Natural killer cell (primary cell): ENCODE measurements around the gene MAVS. TPM values are rescaled to one million over a fixed set of nuclear protein-coding genes. Genes with fewer than 3 reads are reported as not detected.
A peak's percentile ranks its signal among the peaks of the same experiment; 100 is the strongest.

Experiments used
- ATAC-seq, 3 donors: fragments of 150-1000 bp in 2 of 3; fragments of 200-7000 bp in 1 of 3; cut with Tn5 transposase; 1 replicate in 1 of 3; 2 replicates in 2 of 3; pipeline ENCODE4 v1.10.0; 2021; ENCODE audit warnings: mild to moderate bottlenecking in 2 of 3, moderate library complexity in 2 of 3
- DNase-seq, 2 donors: peaks; one replicate each; pipeline versions ENCODE4 v3.0.0 to v3.0.0-alpha.2; 2013 to 2021; ENCODE audit warnings: mixed read lengths in 1 of 2
- H3K27ac ChIP-seq: one replicate; pipeline ENCODE4 v1.5.1; 2013; ENCODE audit warnings: mild to moderate bottlenecking, low read length
- H3K27me3 ChIP-seq: one replicate; pipeline ENCODE4 v1.6.1; 2013; ENCODE audit warnings: low read length; ENCODE audit not compliant: control insufficient read depth, insufficient read depth
- H3K36me3 ChIP-seq: one replicate; pipeline ENCODE4 v1.6.1; 2013; ENCODE audit warnings: low read length; ENCODE audit not compliant: control insufficient read depth, insufficient read depth
- H3K4me1 ChIP-seq: one replicate; pipeline ENCODE4 v1.6.1; 2013; ENCODE audit warnings: low read length; ENCODE audit not compliant: control insufficient read depth, insufficient read depth
- H3K4me3 ChIP-seq: one replicate; pipeline ENCODE4 v1.5.1; 2013; ENCODE audit warnings: low read length
- H3K9me3 ChIP-seq: one replicate; pipeline ENCODE4 v1.6.1; 2013; ENCODE audit warnings: low read length; ENCODE audit not compliant: control insufficient read depth, insufficient read depth
- H3K27ac Mint-ChIP-seq, 2 donors: one replicate each; pipeline ENCODE4 v1.8.0; 2022; ENCODE audit warnings: mild to moderate bottlenecking in 2 of 2, mixed read lengths in 2 of 2, moderate library complexity in 1 of 2
- H3K27me3 Mint-ChIP-seq, 2 donors: one replicate each; pipeline ENCODE4 v1.8.0; 2022; ENCODE audit warnings: low read depth in 2 of 2, mixed read lengths in 2 of 2
- H3K36me3 Mint-ChIP-seq: one replicate; pipeline ENCODE4 v1.8.0; 2022; ENCODE audit warnings: mixed read lengths
- H3K4me1 Mint-ChIP-seq, 2 donors: one replicate each; pipeline ENCODE4 v1.8.0; 2022; ENCODE audit warnings: mixed read lengths in 2 of 2
- H3K4me3 Mint-ChIP-seq: one replicate; pipeline ENCODE4 v1.8.0; 2022; ENCODE audit warnings: mild to moderate bottlenecking, moderate library complexity, mixed read lengths
- H3K9me3 Mint-ChIP-seq, 2 donors: one replicate each; pipeline ENCODE4 v1.8.0; 2022; ENCODE audit warnings: mixed read lengths in 2 of 2
- CTCF ChIP-seq: fragments of 200-600 bp; IDR thresholded peaks from one replicate; pipeline ENCODE4 v1.8.0; 2022; ENCODE audit warnings: antibody characterized with exemption
- WGBS: methylation state at CpG from one replicate; pipeline ENCODE4 v1.1.7; 2013; ENCODE audit warnings: missing lambda C conversion rate; ENCODE audit not compliant: insufficient coverage; 5-methylcytosine and 5-hydroxymethylcytosine counted together
- intact Hi-C: fragments of 100-400 bp; cut with micrococcal nuclease; formaldehyde crosslinking; loops from one replicate; pipeline ENCODE4 v1.14.2; 2022
- total RNA-seq, 4 donors: library from RNA; stranded (reverse); fragments of 120-200 nt in 1 of 4; gene quantifications; one replicate each; pipeline versions ENCODE4 v1.2.3 to v1.2.4, GENCODE V29; 2013 to 2022

MAVS gene
- total RNA-seq, 3 donors from 2014 or later (not counting 1 experiment from before 2014, with no cell fraction given), result 23.1 to 30.8 (median 26.4) TPM

DNA sequence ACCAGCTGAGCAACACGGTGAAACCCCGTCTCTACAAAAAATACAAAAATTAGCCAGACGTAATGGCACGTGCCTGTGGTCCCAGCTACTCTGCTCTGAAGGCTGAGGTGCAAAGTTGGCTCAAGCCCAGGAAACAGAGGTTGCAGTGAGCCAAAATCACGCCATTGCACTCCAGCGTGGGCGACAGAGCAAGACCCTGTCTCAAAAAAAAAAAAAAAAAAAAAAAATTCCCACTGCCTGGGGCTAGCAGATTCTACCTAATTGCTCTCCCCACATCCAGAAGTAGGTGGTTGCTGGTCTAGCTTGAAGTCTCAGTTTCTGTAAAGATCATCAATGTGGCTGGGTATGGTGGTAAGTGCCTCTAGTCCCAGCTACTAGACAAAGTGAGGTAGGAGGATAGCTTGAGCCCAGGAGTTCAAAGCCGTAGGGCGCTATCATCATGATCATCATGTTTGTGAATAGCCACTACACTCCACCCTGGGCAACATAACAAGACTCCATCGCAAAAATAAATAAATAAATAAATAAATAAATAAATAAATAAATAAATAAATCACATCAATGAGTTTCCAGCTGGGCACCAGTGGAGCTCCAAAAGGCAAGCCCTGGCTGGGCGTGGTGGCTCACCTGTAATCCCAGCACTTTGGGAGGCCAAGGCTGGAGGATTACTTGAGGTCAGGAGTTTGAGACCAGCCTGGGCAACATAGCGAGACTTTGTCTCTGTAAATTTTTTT is 32.6 kb upstream of the MAVS start:
- Histone ChIP-seq H3K4me1 (peaks cover 96% of the 10 kb centered on the region), H3K27ac (peak overlapping the region; percentile 42), H3K36me3 (no peaks in the 10 kb centered on the region), H3K27me3 (no peaks in the 10 kb centered on the region), H3K9me3 (no peaks in the 10 kb centered on the region), H3K4me3 (no peak overlapping the region)
- intact Hi-C loops, result no loop called here
- H3K27me3 Mint-ChIP-seq, result no peaks in the 10 kb centered on the region
- TF ChIP-seq CTCF, result no peak
- H3K27ac Mint-ChIP-seq, result peak overlapping the region; percentile 95 to 99
- peaks cover 67 to 82% of the 10 kb centered on the region in 2 donors for H3K4me1 Mint-ChIP-seq
- no peaks in the 10 kb centered on the region for H3K9me3 Mint-ChIP-seq
- DNase-seq, result peak in 1 of 2 donors; percentile 74
- no peak for ATAC-seq
- no peak overlapping the region for H3K4me3 Mint-ChIP-seq
- 59% methylated on average over 7 of the region's 12 CpGs for WGBS
- no peaks in the 10 kb centered on the region for H3K36me3 Mint-ChIP-seq

GRCh38 chr20:3814928-3815495 is 31.6 kb upstream of the MAVS start:
- DNase-seq (peak in 1 of 2 donors; percentile 11), ATAC-seq (no peak)
- Mint-ChIP-seq H3K4me1 (peaks cover 67 to 91% of the 10 kb centered on the region in 2 donors), H3K27ac (peak overlapping the region; percentile 83 to 90), H3K4me3 (peak overlapping the region; percentile 86), H3K9me3 (no peaks in the 10 kb centered on the region), H3K27me3 (no peaks in the 10 kb centered on the region), H3K36me3 (no peaks in the 10 kb centered on the region)
- Histone ChIP-seq H3K27ac (peak overlapping the region; percentile 54), H3K4me1 (peaks cover 100% of the 10 kb centered on the region), H3K27me3 (no peaks in the 10 kb centered on the region), H3K36me3 (no peaks in the 10 kb centered on the region), H3K9me3 (no peaks in the 10 kb centered on the region), H3K4me3 (no peak overlapping the region)
- WGBS, result 71% methylated on average over 7 of the region's 7 CpGs
- TF ChIP-seq CTCF, result no peak
- intact Hi-C loops, result no loop called here

- Mint-ChIP-seq H3K36me3 (no peaks in the 10 kb centered on the region), H3K9me3 (no peaks in the 10 kb centered on the region), H3K4me1 (peaks cover 63 to 87% of the 10 kb centered on the region in 2 donors), H3K4me3 (peak overlapping the region; percentile 86), H3K27me3 (no peaks in the 10 kb centered on the region), H3K27ac (peak overlapping the region; percentile 83 to 90)
- Histone ChIP-seq H3K27me3 (no peaks in the 10 kb centered on the region), H3K4me3 (no peak overlapping the region), H3K36me3 (no peaks in the 10 kb centered on the region), H3K9me3 (no peaks in the 10 kb centered on the region), H3K27ac (peak overlapping the region; percentile 54), H3K4me1 (peaks cover 92% of the 10 kb centered on the region)
- TF ChIP-seq CTCF, result no peak
- ATAC-seq (peak in 1 of 3 donors; percentile 13), DNase-seq (peak in 1 of 2 donors; percentile 69)
- WGBS, result 25% methylated on average over 9 of the region's 9 CpGs
- intact Hi-C loops, result no loop called here
These were observed 30.8 kb upstream of the MAVS start for GRCh38 chr20:3815703-3816315.
